ENCODE results near the gene MALAT1. TPM values are rescaled to one million over a fixed set of nuclear protein-coding genes. Genes with fewer than 3 reads are reported as not detected.

The MALAT1 gene
- total and polyA plus RNA-seq, 2 of the 13 experiments (the other 11 are each of a cell fraction or from before 2014, with no cell fraction given) = 143 to 1,237 TPM

GRCh38 chr11:65542738-65543390 lies 44.0 kb downstream of the MALAT1 start (continued):
- TF ChIP-seq PLSCR1 (CRISPR knock-in tag; IDR thresholded peaks at IDR 0.05; ENCODE audit: borderline replicate concordance) = no peak
- TF ChIP-seq NRL (CRISPR knock-in tag; IDR thresholded peaks at IDR 0.05; ENCODE audit: borderline replicate concordance) = no peak
- TF ChIP-seq NFE2 (CRISPR knock-in tag; IDR thresholded peaks at IDR 0.05) = no peak

DNA sequence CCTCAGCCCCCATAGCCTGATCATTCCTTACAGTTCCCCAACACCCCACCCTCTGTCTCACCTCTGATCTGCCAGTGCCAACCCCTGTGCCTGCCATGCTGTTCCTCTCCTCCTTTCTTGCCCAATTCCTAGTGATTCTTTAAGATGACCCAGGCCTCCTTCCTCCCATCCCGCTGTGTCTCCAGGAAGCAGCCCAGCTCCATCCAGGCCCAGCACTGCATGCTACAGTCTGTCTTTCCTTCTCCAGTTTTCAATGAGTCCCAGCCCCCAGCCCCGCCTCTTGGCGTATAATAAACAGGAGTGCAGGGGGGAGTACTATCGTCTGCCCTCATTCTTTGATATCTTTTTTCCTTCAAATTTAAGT lies 47.0 kb downstream of the MALAT1 start:
- FAIRE-seq (no peak), ATAC-seq (no peak), DNase-seq (ENCODE audit: low spot score) (no peak)
- peak overlapping the region; percentile 61 for H3K9ac ChIP-seq (ENCODE audit: insufficient read depth, low read depth, low read length)
- no TSS peak for BruUV-seq (replicated peaks)
- H3K36me3 ChIP-seq (replicated peaks in 1 of 2; ENCODE audit: control insufficient read depth in 1 of 2, insufficient read depth in 2 of 2, low read length in 2 of 2) = peaks cover 4 to 11% of the 10 kb centered on the region in 2 experiments; a peak in 2 of 5 replicates
- TF ChIP-seq THAP11 (CRISPR knock-in tag; IDR thresholded peaks at IDR 0.05) (no peak), PRMT3 (CRISPR knock-in tag; IDR thresholded peaks at IDR 0.05; ENCODE audit: borderline replicate concordance, low read depth) (no peak), NCOR1 (IDR thresholded peaks at IDR 0.05; ENCODE audit: borderline replicate concordance, low read length) (no peak), SP4 (CRISPR knock-in tag; IDR thresholded peaks at IDR 0.05) (no peak)
- H3K4me2 ChIP-seq (ENCODE audit: low read depth, low read length) = peak overlapping the region; percentile 73
- peaks cover 20% of the 10 kb centered on the region for H3K4me1 ChIP-seq (ENCODE audit: insufficient read depth, low read length)
- intact Hi-C loops (cut with micrococcal nuclease; ENCODE audit: unreplicated experiment) = no loop called here
- peak overlapping the region; percentile 44 to 68 (median 58); a peak in 5 of 6 replicates for H3K4me3 ChIP-seq (replicated peaks in 1 of 3; ENCODE audit: insufficient read depth in 1 of 3, low read depth in 2 of 3, low read length in 3 of 3)
- ChIA-PET POLR2A (interaction anchor here (1.0 to 2.0 kb wide), 2 partner anchors 15 to 24 kb away, joined by 3 to 7 read pairs; partner anchors contain the start of gene ZNRD2), CTCF (ENCODE audit: low intra/inter-chr PET ratio, low total read pairs) (no interaction called here)
- no peaks in the 10 kb centered on the region for H3K27me3 ChIP-seq (ENCODE audit: control insufficient read depth in 1 of 2, insufficient read depth in 2 of 2, low read length in 2 of 2)
- H2AFZ ChIP-seq (ENCODE audit: low read length) = no peak overlapping the region
- no peaks in the 10 kb centered on the region for H3K9me3 ChIP-seq (ENCODE audit: low read length)
- peak overlapping the region; percentile 66 for H3K27ac ChIP-seq (ENCODE audit: extremely low read length, insufficient read depth, low read length)
- in situ Hi-C loops (cut with HindIII; ENCODE audit: extremely low pct_ligation_motif_present, low pct_unique_long_range_greater_than_20kb) = no loop called here
- H4K20me1 ChIP-seq (ENCODE audit: insufficient read depth, low read length) = no peaks in the 10 kb centered on the region
- WGBS (ENCODE audit: low lambda C conversion rate) = 72% methylated on average over 4 of the region's 4 CpGs
- H3K79me2 ChIP-seq (ENCODE audit: insufficient read depth, low read length) = no peaks in the 10 kb centered on the region

Data from HepG2 (cell line).